Measurements from ENCODE around the gene BICD1.

BICD1 gene

GRCh38 chr12:32104572-32105355, 1.9 kb upstream of the BICD1 start:
- no peak for DNase-seq (ENCODE audit: low spot score)

- no peak for DNase-seq (ENCODE audit: low spot score)
These were observed 596 bp upstream of the BICD1 start for GRCh38 chr12:32105986-32106516.

- DNase-seq (ENCODE audit: low spot score): no peak
These were observed 966 bp downstream of the BICD1 start for GRCh38 chr12:32107359-32108267.

DNA sequence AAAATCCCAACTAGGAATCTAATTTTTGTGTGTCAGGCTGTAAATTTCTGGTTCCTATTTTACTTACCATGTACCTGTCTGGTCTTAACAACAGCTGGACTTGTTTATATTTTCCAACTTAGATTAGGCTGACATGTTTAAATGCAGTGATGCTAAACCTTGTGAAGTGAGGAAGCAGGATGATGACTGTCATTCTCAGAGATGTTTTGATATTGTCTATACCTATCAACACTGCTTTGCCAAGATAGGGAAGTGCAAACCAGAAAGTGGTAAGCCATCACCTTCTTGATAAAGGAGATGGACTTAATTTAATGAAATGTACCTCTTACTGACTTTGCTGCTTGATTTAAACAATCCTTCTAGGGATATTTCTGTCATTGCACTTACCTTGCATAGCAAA, 2.1 kb downstream of the BICD1 start:
- DNase-seq (ENCODE audit: low spot score): no peak

- DNase-seq (ENCODE audit: low spot score): no peak
These were observed 3.8 kb downstream of the BICD1 start for GRCh38 chr12:32110417-32110816.

GRCh38 chr12:32110942-32111341, 4.3 kb downstream of the BICD1 start:
- no peak for DNase-seq (ENCODE audit: low spot score)

DNA sequence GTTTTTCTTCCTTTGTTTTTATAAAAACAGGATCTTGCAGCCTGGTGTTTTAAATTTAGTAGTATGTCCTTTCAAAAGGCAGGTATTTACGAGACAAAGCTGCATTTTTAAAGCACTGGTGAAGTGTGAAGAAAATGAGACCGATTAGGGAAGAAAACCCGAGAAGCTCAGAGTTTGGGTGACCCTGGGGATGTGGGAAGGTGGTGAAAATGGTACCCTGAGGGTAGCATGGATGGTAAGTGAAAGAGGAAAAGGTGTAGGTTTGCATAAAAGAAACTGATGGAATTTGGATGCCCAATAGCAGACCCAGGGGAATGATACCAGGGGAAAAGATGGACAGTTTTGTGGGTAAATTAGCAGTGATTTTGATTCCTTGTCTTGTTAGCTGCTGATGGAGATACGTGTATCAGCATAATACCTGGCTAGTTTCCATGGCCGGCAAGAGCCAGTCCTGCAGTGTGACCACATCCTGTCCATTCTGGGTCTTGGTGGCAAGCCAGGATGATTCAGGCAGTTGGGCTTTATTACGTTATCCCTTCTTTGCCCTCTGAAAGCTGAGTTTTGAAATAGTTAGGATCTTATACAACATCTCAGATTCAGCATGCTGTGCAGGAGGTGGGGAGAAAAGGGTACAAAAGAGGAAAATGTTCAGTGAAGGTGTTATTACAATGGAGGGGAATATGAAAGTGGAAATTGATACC, 8.9 kb downstream of the BICD1 start:
- DNase-seq (ENCODE audit: low spot score): no peak

DNA sequence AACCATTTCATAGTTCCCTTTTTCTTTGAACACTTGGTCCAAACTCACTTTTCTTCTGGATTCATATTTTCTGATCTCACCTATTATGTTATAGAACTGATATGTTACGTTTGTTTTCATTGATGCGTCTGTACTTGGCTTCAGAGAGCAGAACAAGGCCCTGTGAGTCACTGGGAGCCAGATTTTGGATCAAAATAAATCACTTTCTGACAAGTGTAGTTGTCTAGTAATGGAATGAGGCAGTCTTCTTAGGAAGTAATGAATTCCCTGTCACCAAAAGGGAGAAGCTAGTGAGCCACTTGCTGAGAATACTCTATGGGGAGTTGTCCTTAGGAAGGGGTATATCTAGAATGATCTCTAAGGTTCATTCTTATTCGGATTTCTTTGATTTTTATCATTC, 10.2 kb downstream of the BICD1 start:
- no peak for DNase-seq (ENCODE audit: low spot score)

DNA sequence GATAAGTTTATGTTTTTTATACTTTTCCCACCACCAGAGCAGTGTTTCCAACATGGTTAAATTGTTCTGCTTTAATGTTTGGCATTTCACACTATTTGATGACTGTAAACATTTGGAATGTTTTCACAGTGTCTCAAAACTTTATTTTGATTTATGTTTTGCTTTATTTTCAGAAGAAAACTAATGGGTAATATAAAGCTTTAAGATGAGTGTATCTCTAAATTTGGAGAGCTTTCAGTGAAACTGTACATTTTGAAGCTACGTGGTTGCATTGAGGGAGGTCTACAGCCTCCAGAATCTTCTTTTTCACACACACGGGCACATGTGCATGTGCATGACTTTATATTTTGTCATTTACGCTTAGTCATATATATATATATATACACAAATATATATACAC, 10.7 kb downstream of the BICD1 start:
- no peak for DNase-seq (ENCODE audit: low spot score)

DNA sequence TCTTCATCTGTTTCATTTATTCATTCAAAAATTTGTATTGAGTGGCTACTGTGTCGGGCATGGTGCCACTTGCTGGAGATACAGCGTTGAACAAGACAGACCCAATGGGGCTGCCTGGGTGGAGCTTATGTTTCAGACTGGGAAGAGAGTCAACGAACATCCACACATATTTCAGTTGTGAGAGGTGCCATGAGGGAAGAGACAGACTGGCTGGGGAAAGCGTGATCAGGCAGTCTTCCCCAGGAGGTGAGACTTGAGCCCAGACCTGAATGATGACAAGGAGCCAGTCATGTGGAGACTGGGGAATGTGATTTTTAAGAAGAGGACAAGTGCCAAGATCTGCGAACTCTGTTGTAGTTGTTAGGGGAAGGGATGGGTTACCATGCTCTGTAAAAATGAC, 12.2 kb downstream of the BICD1 start:
- no peak for DNase-seq (ENCODE audit: low spot score)

- peak; percentile 31 for DNase-seq (ENCODE audit: low spot score)
These were observed 13.8 kb downstream of the BICD1 start for GRCh38 chr12:32120419-32120818.

DNA sequence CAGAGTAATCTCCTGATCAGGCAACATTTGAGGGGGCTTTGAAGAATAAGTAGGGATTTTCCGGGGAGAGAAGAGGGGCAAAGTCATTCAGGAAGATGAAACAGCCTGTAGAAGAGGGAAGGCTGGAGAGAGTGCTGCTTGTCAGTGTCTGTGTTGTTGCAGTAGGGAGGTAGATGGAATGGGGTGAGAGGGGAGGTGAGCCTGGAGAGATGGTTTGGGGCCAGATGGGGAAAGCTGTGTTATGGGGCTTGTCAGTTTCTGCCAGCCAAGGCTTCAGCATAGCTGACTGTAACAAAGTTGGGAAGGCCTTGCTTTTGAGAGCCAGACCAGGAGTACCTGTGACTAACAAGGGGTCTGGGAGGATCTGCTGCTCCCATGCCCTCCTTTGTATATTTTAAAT, 18.0 kb downstream of the BICD1 start:
- DNase-seq (ENCODE audit: low spot score): no peak

GRCh38 chr12:32125455-32126084, 18.9 kb downstream of the BICD1 start:
- no peak for DNase-seq (ENCODE audit: low spot score)

DNA sequence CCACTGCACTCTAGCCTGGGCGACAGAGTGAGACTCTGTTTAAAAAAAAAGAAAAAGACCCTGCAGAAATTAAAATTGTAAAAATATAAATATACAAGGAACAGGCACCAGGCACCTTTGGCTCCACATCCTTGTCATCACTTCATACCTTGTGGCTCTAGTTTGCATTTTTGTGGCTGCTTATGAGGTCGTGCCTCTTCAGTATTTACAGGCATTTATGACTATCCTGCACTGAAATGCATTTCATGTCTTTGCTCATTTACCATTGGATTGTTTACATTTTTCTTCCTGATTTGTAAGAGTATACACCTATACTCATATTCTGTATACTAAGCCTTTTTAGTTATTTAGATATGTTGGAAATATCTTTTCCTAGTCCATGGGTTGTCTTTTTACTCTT, 20.1 kb downstream of the BICD1 start:
- DNase-seq (ENCODE audit: low spot score): no peak

GRCh38 chr12:32131666-32132065, 25.0 kb downstream of the BICD1 start:
- no peak for DNase-seq (ENCODE audit: low spot score)

- DNase-seq (ENCODE audit: low spot score): peak; percentile 87
These were observed 27.6 kb downstream of the BICD1 start for GRCh38 chr12:32134101-32134888.

DNA sequence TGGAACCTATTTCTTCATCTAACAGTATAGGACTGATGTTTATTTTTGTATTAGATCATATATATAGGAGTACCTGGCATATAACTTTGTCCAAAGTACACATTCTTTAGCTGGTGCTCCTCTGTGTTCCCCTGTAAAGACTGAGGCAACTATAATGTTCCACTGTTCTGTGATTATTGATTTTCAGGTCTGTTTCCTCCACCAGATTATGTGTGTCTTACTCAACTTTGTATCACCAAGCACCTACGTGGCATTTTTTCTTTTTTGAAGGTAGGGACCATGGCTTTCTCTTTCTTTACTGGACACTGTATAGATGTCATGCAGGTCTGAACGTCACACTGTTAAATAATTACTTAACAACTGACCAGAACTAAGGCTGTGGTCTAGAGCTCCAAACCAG, 29.3 kb downstream of the BICD1 start:
- DNase-seq (ENCODE audit: low spot score): no peak

- no peak for DNase-seq (ENCODE audit: low spot score)
These were observed 29.8 kb downstream of the BICD1 start for GRCh38 chr12:32136404-32136803.

- DNase-seq (ENCODE audit: low spot score): peak; percentile 52
These were observed 32.4 kb downstream of the BICD1 start for GRCh38 chr12:32139064-32139421.

DNA sequence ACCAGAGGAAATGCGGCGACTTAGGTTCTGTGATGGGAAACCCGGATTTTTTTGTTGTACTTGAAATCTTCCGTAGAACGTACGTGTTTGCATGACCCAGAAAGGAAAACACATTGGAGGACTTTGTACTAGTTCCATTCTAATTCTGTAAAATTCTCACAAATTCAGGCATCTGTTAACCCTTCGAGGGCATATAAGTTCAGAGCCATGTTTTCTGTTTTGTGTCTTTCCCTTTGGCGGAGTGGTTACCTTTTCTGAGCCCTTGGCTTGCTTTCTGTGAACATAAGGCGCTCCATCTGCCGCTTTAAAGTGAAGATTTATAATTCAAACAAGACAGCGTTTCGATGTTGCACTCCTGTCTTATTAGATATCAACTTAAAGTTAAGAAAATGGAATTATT, 34.2 kb downstream of the BICD1 start:
- no peak for DNase-seq (ENCODE audit: low spot score)

- no peak for DNase-seq (ENCODE audit: low spot score)
These were observed 38.4 kb downstream of the BICD1 start for GRCh38 chr12:32145096-32145495.
